GM19238 (cell line): ENCODE measurements around the gene KIAA1671.
"Not testable (repeated sequence)": the region's sequence is repeated elsewhere in the genome, so short reads cannot be mapped to it uniquely, and the experiment has no call there.

Source experiments
- DNase-seq: peaks from one replicate; pipeline ENCODE4 v3.0.0; 2011; ENCODE audit warnings: low spot score; ENCODE audit not compliant: insufficient read length

The KIAA1671 gene

DNA sequence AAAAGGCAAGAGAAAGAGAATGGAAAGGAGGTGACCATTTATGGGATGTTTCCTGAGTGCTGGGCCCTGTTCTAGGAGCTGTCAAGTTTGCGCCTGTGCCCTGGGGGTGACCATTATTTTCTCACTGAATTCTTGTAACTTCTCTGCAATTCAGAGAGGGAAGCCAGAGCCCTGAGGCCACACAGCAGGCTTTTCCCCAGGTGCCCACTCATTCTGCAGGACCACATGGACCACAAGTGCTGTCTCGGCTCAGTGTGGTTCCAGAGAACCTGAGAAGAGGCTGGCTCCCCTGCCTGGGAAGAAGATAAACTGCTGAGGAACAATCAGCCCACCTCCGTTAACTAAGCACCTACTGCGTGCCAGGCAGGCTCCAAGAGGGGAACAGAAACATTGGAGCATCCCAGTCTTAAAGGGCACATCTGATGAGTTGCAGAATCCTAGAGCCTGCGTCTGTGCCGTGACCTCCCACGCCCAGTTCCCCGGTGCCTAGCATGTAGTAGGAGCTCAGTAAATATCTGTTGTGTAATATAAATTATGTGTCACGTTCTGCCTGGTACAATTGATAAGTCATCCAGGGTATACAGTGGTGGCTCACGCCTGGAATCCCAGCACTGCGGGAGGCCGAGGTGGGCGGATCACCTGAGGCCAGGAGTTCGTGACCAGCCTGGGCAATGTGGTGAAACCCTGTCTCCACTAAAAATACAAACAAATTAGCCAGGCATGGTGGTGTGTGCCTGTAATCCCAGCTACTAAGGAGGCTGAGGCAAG, 215.5 kb downstream of the KIAA1671 start:
- DNase-seq, result no peak

DNA sequence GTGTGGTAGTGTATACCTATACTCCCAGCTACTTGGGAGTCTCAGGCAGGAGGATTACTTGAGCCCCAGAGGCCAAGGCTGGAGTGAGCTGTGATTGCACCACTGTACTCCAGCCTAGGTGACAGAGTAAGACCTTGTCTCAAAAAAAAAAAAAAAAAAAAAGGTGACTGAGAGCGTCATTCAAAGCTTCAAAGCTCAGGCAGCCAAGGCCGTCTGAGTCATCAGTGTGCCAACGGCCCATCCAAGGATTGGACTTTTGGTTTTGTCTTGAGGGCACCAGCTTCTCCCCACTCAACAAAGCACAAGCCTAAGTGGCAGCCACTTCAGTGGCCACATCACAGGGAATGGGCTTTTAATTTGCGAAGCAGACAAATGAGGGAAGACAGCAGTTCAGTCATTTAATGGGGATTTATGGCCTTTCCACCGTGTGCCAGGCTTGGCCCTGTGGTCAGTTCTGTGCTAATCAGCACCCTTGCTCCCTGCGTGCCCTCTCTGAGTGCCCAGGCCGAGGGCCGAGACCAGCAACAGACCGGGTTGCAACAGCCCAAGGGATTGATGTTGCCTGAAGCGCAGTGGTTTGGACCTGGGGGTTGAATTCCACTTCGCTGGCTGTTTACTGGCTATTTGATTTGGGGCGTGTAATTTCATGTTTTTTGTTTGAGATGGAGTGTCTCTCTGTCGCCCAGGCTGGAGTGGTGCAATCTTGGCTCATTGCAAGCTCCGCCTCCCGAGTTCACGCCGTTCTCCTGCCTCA, 216.9 kb downstream of the KIAA1671 start:
- no peak for DNase-seq

- DNase-seq, result no peak
Measured at GRCh38 chr22:25170426-25170980, 218.0 kb downstream of the KIAA1671 start.

DNA sequence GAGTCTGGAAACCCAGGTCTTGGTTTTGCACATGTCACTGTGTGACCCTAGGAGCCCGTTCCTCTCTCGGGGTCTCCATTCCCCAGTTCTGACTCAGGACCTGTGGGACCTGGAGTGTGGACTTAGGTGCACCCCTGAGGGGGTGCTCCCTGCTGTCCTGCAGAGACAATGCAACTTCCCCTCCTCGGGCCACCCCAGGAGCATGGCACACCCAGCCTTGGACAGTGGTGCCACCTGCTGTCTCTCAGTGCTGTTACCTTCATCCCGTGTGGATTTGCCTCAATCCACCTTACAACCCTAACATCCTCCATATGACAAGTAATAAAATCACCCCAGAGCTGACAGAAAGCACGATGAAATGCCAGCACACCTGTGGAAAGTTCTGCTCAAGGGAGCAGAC, 219.6 kb downstream of the KIAA1671 start:
- DNase-seq, result peak; percentile 42

- DNase-seq, result no peak
Measured at GRCh38 chr22:25174156-25174887, 221.8 kb downstream of the KIAA1671 start.

- DNase-seq, result no peak
Measured at GRCh38 chr22:25174888-25175411, 222.4 kb downstream of the KIAA1671 start.

GRCh38 chr22:25176175-25176574, 223.7 kb downstream of the KIAA1671 start:
- DNase-seq, result no peak

DNA sequence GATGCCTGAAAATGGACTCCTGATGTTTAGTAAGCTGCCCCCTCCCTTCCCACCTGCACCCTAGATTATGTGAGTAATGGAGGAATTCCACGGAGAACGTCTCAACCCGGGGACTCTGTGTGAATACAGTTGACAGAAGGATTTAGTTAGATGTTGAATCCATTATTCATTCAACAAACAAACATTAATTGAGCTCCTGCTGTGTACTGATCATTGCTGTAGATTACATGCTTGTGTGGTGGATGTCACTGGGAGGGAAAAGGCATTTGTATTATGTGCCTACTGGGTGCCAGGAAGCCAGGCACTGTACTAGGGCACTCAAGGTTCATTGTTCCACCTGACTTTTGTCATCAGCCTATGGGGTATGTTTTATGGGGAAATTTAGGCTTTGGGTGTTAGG, 224.3 kb downstream of the KIAA1671 start:
- no peak for DNase-seq

- DNase-seq, result no peak
Measured at GRCh38 chr22:25177226-25177625, 224.7 kb downstream of the KIAA1671 start.

DNA sequence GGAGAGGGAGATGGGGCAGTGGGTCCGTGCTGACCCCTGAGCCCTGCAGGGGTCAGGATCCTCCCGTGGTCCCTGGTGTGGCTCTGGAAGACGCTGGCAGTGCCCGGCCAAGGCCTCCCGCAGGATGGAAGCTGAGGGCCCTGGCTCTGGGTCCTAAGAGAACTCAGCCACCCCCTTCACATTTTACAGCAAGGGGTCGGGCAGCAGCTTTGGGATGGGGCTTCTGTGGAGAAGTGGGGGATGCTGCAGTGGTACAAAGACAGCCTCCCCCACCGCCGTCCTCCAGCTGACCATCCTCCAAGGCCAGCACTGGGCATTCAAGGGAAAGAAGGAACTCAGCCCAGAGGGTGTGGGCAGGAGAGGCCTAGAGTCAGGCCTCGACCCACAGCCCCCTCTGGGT, 225.4 kb downstream of the KIAA1671 start:
- DNase-seq, result no peak

GRCh38 chr22:25178348-25178747, 225.8 kb downstream of the KIAA1671 start:
- DNase-seq, result not testable (repeated sequence)

- DNase-seq, result not testable (repeated sequence)
Measured at GRCh38 chr22:25178869-25179631, 226.5 kb downstream of the KIAA1671 start.

DNA sequence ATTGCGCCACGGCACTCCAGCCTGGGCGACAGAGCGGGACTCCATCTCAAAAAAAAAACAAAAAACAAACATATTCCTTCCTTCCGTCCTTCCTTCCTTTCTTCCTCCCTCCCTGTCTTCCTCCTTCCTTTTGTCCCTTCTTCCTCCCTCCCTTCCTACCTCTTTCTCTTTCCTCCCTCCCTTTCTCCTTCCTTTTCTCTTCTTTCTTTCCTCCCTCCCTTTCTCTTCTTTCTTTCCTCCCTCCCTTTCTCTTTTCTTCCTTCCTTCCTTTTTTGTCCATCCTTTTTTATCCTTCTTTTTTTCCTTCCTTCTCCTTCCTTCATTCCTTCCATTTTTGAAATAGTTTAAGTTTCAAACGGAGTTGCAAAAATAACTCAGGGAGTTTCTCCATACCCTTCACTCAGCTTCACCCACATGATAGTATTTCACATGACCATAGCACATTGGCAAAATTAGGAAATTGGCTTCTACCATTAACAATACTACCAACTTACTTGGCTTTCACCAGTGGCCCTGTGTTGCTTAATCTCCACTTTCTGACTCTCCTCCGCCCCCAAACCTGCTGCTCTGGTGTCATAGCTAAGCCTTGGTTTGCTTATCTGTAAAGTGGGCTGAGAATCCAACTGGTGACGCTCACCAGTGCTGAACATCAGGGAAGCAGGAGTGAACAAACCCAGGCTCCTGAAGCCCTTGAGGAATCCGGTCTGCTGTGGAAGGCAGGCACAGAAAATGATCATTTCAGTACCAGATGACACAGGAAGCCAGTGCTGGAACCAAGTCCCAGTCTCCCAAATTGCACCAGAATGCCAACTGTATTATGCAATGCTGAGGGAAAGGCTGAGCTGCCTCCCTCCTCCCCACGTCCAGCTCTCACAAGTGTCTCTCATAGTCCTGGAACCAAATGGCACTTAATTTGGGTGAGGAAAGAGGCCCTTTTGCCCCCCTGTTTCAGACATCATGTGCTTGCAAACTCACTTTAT, 229.9 kb downstream of the KIAA1671 start:
- DNase-seq, result no peak

DNA sequence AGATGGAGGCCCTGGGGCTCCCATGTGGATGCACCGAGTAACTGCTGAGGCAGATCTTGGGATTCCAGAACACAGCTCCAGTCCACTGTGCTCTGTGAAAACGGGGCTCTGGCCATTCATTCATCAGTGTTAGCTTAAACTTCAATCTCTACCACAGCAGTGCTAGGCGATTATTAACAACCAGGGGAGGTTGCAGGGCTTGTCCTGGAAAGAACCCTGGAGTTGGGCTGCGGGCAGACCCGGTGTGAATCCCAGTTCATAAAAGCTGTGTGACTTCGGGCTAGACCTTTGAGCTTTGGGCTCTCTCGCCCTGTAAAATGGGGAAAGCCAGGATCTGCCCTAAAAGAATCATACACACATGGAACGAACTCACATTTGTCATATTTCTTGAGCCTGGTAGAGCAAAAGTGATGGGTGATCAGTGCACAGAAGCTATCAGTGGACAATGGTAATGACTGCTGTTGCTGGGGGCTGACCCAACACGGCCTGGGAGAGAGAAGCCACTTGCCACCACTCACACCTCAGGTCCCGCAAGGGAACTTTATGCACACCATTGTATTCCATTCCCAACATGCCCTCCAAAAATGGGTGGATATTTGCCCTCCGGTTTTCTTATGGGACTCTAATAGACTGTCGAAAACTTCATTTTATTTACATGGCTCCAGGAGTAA, 231.6 kb downstream of the KIAA1671 start:
- DNase-seq, result no peak

DNA sequence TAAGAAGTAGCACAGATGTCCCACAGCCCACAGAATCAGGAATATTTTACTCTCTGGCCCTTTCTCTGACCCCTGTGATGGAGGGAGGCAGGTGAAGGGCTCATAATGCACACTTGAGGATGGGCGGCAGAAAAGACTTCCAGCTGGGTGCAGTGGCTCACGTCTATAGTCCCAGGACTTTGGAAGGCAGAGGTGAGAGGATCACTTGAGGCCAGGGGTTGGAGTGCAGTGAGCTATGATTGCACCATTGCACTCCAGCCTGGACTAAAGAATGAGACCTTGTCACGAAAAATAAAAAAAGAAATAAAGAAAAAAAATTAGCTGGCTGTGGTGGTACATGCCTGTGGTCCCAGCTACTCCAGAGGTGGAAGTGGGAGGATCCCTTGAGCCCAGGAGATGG, 233.6 kb downstream of the KIAA1671 start:
- no peak for DNase-seq

- DNase-seq, result no peak
Measured at GRCh38 chr22:25187469-25187868, 235.0 kb downstream of the KIAA1671 start.

GRCh38 chr22:25192406-25192805, 239.9 kb downstream of the KIAA1671 start:
- no peak for DNase-seq

- DNase-seq, result no peak
Measured at GRCh38 chr22:25193130-25193529, 240.6 kb downstream of the KIAA1671 start.

- no peak for DNase-seq
Measured at GRCh38 chr22:25193548-25193947, 241.0 kb downstream of the KIAA1671 start.
